ENCODE measurements around the gene TAOK1. TPM values are rescaled to one million over a fixed set of nuclear protein-coding genes. Genes with fewer than 3 reads are reported as not detected.

The TAOK1 gene
- total RNA-seq, 1 donor from 2014 or later = 89.1 TPM

- Mint-ChIP-seq H3K36me3 (ENCODE audit: insufficient read depth) (peaks cover 25% of the 10 kb centered on the region), H3K9me3 (ENCODE audit: low read depth) (no peaks in the 10 kb centered on the region), H3K4me1 (ENCODE audit: low read depth) (no peaks in the 10 kb centered on the region), H3K4me3 (ENCODE audit: low read depth) (no peak overlapping the region), H3K27me3 (no peaks in the 10 kb centered on the region), H3K27ac (no peak overlapping the region)
- no peak for DNase-seq (ENCODE audit: low spot score, unreplicated experiment)
- TF ChIP-seq, protein P1, sequence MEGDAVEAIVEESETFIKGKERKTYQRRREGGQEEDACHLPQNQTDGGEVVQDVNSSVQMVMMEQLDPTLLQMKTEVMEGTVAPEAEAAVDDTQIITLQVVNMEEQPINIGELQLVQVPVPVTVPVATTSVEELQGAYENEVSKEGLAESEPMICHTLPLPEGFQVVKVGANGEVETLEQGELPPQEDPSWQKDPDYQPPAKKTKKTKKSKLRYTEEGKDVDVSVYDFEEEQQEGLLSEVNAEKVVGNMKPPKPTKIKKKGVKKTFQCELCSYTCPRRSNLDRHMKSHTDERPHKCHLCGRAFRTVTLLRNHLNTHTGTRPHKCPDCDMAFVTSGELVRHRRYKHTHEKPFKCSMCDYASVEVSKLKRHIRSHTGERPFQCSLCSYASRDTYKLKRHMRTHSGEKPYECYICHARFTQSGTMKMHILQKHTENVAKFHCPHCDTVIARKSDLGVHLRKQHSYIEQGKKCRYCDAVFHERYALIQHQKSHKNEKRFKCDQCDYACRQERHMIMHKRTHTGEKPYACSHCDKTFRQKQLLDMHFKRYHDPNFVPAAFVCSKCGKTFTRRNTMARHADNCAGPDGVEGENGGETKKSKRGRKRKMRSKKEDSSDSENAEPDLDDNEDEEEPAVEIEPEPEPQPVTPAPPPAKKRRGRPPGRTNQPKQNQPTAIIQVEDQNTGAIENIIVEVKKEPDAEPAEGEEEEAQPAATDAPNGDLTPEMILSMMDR (IDR thresholded peaks at IDR 0.05; ENCODE audit: unreplicated experiment) = no peak
Measured at GRCh38 chr17:29514792-29515191, 124.6 kb downstream of the TAOK1 start.

DNA sequence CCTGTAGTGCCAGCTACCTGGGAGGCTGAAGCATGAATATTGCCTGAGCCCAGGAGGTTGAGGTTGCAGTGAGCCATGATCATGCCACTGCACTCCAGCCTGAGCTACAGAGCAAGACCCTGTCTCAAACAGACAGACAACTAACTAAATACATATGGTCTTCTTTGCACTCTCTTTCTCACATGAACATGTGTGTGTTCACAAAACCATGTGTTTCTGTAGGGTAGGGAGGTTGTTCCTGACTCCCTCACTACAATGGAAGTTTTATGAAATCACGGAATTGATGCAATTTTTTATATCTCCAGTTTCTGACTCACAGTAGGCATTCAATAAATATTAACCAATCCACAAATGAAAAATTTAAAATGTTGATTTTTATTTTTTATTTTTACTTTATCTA lies 128.2 kb downstream of the TAOK1 start:
- peaks cover 23% of the 10 kb centered on the region for H3K36me3 Mint-ChIP-seq (ENCODE audit: insufficient read depth)
- no peaks in the 10 kb centered on the region for H3K9me3 Mint-ChIP-seq (ENCODE audit: low read depth)
- no peak overlapping the region for H3K4me3 Mint-ChIP-seq (ENCODE audit: low read depth)
- H3K4me1 Mint-ChIP-seq (ENCODE audit: low read depth) = no peaks in the 10 kb centered on the region
- H3K27ac Mint-ChIP-seq = no peak overlapping the region
- TF ChIP-seq, protein P1 (IDR thresholded peaks at IDR 0.05; ENCODE audit: unreplicated experiment) = no peak
- no peak for DNase-seq (ENCODE audit: low spot score, unreplicated experiment)
- H3K27me3 Mint-ChIP-seq = no peaks in the 10 kb centered on the region

GRCh38 chr17:29524692-29525091 lies 134.5 kb downstream of the TAOK1 start:
- H3K9me3 Mint-ChIP-seq (ENCODE audit: low read depth) = no peaks in the 10 kb centered on the region
- no peaks in the 10 kb centered on the region for H3K27me3 Mint-ChIP-seq
- H3K4me1 Mint-ChIP-seq (ENCODE audit: low read depth) = no peaks in the 10 kb centered on the region
- TF ChIP-seq, protein P1 (IDR thresholded peaks at IDR 0.05; ENCODE audit: unreplicated experiment) = no peak
- H3K36me3 Mint-ChIP-seq (ENCODE audit: insufficient read depth) = peaks cover 13% of the 10 kb centered on the region
- H3K27ac Mint-ChIP-seq = no peak overlapping the region
- DNase-seq (ENCODE audit: low spot score, unreplicated experiment) = no peak
- no peak overlapping the region for H3K4me3 Mint-ChIP-seq (ENCODE audit: low read depth)

- TF ChIP-seq, protein P1 (IDR thresholded peaks at IDR 0.05; ENCODE audit: unreplicated experiment) = no peak
- DNase-seq (ENCODE audit: low spot score, unreplicated experiment) = no peak
- no peak overlapping the region for H3K27ac Mint-ChIP-seq
- H3K4me1 Mint-ChIP-seq (ENCODE audit: low read depth) = no peaks in the 10 kb centered on the region
- H3K36me3 Mint-ChIP-seq (ENCODE audit: insufficient read depth) = peaks cover 17% of the 10 kb centered on the region
- H3K27me3 Mint-ChIP-seq = no peaks in the 10 kb centered on the region
- no peaks in the 10 kb centered on the region for H3K9me3 Mint-ChIP-seq (ENCODE audit: low read depth)
- no peak overlapping the region for H3K4me3 Mint-ChIP-seq (ENCODE audit: low read depth)
Measured at GRCh38 chr17:29526322-29526721, 136.2 kb downstream of the TAOK1 start.

GRCh38 chr17:29533976-29534375 lies 143.8 kb downstream of the TAOK1 start:
- no peak for DNase-seq (ENCODE audit: low spot score, unreplicated experiment)
- Mint-ChIP-seq H3K9me3 (ENCODE audit: low read depth) (no peaks in the 10 kb centered on the region), H3K4me1 (ENCODE audit: low read depth) (no peaks in the 10 kb centered on the region), H3K27me3 (no peaks in the 10 kb centered on the region), H3K4me3 (ENCODE audit: low read depth) (no peak overlapping the region), H3K36me3 (ENCODE audit: insufficient read depth) (peaks cover 36% of the 10 kb centered on the region), H3K27ac (no peak overlapping the region)
- TF ChIP-seq, protein P1 (IDR thresholded peaks at IDR 0.05; ENCODE audit: unreplicated experiment) = no peak

Data from progenitor cell of endocrine pancreas (in vitro differentiated cells).